ENCODE measurements around the gene ATP6V1C2. TPM values are rescaled to one million over a fixed set of nuclear protein-coding genes. Genes with fewer than 3 reads are reported as not detected.

ATP6V1C2 gene
- total and polyA plus RNA-seq, 2 experiments from 2014 or later, result 0.57 to 2.0 TPM

- Histone ChIP-seq H3K4me2 (no peak overlapping the region), H3K9me2 (replicated peaks; ENCODE audit: insufficient read depth) (no peaks in the 10 kb centered on the region), H3K4me1 (ENCODE audit: insufficient read depth) (no peaks in the 10 kb centered on the region), H3K9me3 (ENCODE audit: low read depth) (no peaks in the 10 kb centered on the region), H3K27ac (no peak overlapping the region), H3K4me3 (no peak overlapping the region), H3K27me3 (no peaks in the 10 kb centered on the region), H3K36me3 (replicated peaks; ENCODE audit: insufficient read depth, low read depth) (no peaks in the 10 kb centered on the region), H4K20me1 (ENCODE audit: insufficient read depth, poor library complexity, severe bottlenecking) (peaks cover 4% of the 10 kb centered on the region), H2AFZ (no peak overlapping the region), H3K79me2 (peaks cover 14% of the 10 kb centered on the region)
- TF ChIP-seq EZH2 (IDR thresholded peaks at IDR 0.05; ENCODE audit: borderline replicate concordance), result no peak
- TF ChIP-seq CTCF (IDR thresholded peaks at IDR 0.05; ENCODE audit: poor library complexity), result no peak
- no peak for TF ChIP-seq EZH2phosphoT487 (IDR thresholded peaks at IDR 0.05; ENCODE audit: low read depth, severe bottlenecking, unreplicated experiment)
- 92% methylated on average over 6 of the region's 6 CpGs for WGBS (ENCODE audit: low lambda C conversion rate, missing lambda C conversion rate)
- no peak for DNase-seq (ENCODE audit: low spot score)
These were observed 69.0 kb downstream of the ATP6V1C2 start for GRCh38 chr2:10790228-10790973.

GRCh38 chr2:10792001-10792634 is 70.7 kb downstream of the ATP6V1C2 start:
- peaks cover 23% of the 10 kb centered on the region for H3K79me2 ChIP-seq
- no peaks in the 10 kb centered on the region for H3K4me1 ChIP-seq (ENCODE audit: insufficient read depth)
- peaks cover 4% of the 10 kb centered on the region for H4K20me1 ChIP-seq (ENCODE audit: insufficient read depth, poor library complexity, severe bottlenecking)
- H3K36me3 ChIP-seq (replicated peaks; ENCODE audit: insufficient read depth, low read depth), result no peaks in the 10 kb centered on the region
- no peak overlapping the region for H3K27ac ChIP-seq
- no peak overlapping the region for H3K4me2 ChIP-seq
- TF ChIP-seq CTCF (IDR thresholded peaks at IDR 0.05; ENCODE audit: poor library complexity) (no peak), EZH2phosphoT487 (IDR thresholded peaks at IDR 0.05; ENCODE audit: low read depth, severe bottlenecking, unreplicated experiment) (no peak), EZH2 (IDR thresholded peaks at IDR 0.05; ENCODE audit: borderline replicate concordance) (no peak)
- no peak overlapping the region for H2AFZ ChIP-seq
- no peak overlapping the region for H3K4me3 ChIP-seq
- H3K9me2 ChIP-seq (replicated peaks; ENCODE audit: insufficient read depth), result no peaks in the 10 kb centered on the region
- 79% methylated on average over 2 of the region's 2 CpGs for WGBS (ENCODE audit: low lambda C conversion rate, missing lambda C conversion rate)
- DNase-seq (ENCODE audit: low spot score), result no peak
- no peaks in the 10 kb centered on the region for H3K9me3 ChIP-seq (ENCODE audit: low read depth)
- H3K27me3 ChIP-seq, result no peaks in the 10 kb centered on the region

- 97% methylated on average over 17 of the region's 17 CpGs for WGBS (ENCODE audit: low lambda C conversion rate, missing lambda C conversion rate)
- Histone ChIP-seq H3K4me1 (ENCODE audit: insufficient read depth) (no peaks in the 10 kb centered on the region), H4K20me1 (ENCODE audit: insufficient read depth, poor library complexity, severe bottlenecking) (peaks cover 10% of the 10 kb centered on the region)
These were observed 71.4 kb downstream of the ATP6V1C2 start for GRCh38 chr2:10792660-10793400.

More at GRCh38 chr2:10792660-10793400, 71.4 kb downstream of the ATP6V1C2 start:
- peaks cover 31% of the 10 kb centered on the region for H3K79me2 ChIP-seq
- no peaks in the 10 kb centered on the region for H3K27me3 ChIP-seq
- no peaks in the 10 kb centered on the region for H3K9me3 ChIP-seq (ENCODE audit: low read depth)
- no peak for DNase-seq (ENCODE audit: low spot score)
- H3K4me3 ChIP-seq, result no peak overlapping the region
- H3K4me2 ChIP-seq, result no peak overlapping the region
- H3K9me2 ChIP-seq (replicated peaks; ENCODE audit: insufficient read depth), result no peaks in the 10 kb centered on the region
- no peak overlapping the region for H2AFZ ChIP-seq
- no peaks in the 10 kb centered on the region for H3K36me3 ChIP-seq (replicated peaks; ENCODE audit: insufficient read depth, low read depth)
- no peak overlapping the region for H3K27ac ChIP-seq
- TF ChIP-seq EZH2phosphoT487 (IDR thresholded peaks at IDR 0.05; ENCODE audit: low read depth, severe bottlenecking, unreplicated experiment) (no peak), CTCF (IDR thresholded peaks at IDR 0.05; ENCODE audit: poor library complexity) (no peak), EZH2 (IDR thresholded peaks at IDR 0.05; ENCODE audit: borderline replicate concordance) (no peak)

All from hepatocyte (in vitro differentiated cells).